ENCODE measurements around the gene RTRAF.

Gene RTRAF

DNA sequence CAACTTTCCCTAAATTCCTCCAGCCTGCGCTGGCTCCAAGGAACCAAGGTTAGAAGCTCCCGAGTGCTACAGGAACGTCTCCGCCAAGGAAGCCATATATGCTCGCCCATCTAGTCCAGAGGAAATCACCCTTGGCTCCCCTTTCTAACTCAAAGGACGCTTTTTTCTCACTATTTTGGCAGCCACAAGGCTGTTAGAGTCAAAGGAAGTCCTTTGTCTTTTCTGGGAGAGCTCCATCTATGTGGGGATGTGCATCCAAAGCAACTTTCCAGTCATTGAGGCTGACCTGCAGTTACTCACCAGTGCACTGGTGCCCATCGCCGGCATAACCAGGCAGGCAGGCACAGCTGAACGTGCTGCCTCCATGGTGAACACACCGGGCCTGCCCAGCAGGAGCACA, 37.6 kb downstream of the RTRAF start:
- no peak for DNase-seq (ENCODE audit: extremely low spot score)
- CTCF ChIA-PET, result interaction anchor here (1.2 to 1.9 kb wide), 2 partner anchors 8 to 20 kb away, joined by 3 to 7 read pairs; no protein-coding TSS in a partner anchor
- TF ChIP-seq, protein P1, sequence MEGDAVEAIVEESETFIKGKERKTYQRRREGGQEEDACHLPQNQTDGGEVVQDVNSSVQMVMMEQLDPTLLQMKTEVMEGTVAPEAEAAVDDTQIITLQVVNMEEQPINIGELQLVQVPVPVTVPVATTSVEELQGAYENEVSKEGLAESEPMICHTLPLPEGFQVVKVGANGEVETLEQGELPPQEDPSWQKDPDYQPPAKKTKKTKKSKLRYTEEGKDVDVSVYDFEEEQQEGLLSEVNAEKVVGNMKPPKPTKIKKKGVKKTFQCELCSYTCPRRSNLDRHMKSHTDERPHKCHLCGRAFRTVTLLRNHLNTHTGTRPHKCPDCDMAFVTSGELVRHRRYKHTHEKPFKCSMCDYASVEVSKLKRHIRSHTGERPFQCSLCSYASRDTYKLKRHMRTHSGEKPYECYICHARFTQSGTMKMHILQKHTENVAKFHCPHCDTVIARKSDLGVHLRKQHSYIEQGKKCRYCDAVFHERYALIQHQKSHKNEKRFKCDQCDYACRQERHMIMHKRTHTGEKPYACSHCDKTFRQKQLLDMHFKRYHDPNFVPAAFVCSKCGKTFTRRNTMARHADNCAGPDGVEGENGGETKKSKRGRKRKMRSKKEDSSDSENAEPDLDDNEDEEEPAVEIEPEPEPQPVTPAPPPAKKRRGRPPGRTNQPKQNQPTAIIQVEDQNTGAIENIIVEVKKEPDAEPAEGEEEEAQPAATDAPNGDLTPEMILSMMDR (IDR thresholded peaks at IDR 0.05; ENCODE audit: control extremely low read depth, extremely low read depth, low read depth, missing control alignments), result no peak
- POLR2A ChIA-PET, result no interaction called here

DNA sequence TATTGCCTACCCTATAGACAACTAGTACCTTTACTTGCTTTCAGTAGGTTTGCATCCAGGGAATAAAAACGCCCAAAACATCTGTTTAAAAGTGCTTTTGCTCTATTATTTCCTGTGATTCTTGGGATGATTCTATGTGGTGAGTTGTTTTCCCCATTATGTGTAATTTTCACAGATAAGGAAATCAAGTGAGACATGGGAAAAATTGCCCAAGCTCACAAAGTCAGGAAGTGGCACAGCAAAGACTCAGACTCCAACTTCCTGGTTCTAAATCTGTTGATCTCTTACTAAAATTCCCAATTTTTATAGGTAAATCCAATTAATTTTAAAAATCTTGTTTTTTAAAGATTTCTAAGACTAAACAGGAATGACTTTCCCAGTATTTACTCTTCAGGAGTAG, 40.5 kb downstream of the RTRAF start:
- TF ChIP-seq, protein P1 (IDR thresholded peaks at IDR 0.05; ENCODE audit: control extremely low read depth, extremely low read depth, low read depth, missing control alignments), result no peak
- no peak for DNase-seq (ENCODE audit: extremely low spot score)
- ChIA-PET CTCF (interaction anchor here (1.3 to 1.5 kb wide), 2 partner anchors 9 to 11 kb away, joined by 3 read pairs; no protein-coding TSS in a partner anchor), POLR2A (no interaction called here)

DNA sequence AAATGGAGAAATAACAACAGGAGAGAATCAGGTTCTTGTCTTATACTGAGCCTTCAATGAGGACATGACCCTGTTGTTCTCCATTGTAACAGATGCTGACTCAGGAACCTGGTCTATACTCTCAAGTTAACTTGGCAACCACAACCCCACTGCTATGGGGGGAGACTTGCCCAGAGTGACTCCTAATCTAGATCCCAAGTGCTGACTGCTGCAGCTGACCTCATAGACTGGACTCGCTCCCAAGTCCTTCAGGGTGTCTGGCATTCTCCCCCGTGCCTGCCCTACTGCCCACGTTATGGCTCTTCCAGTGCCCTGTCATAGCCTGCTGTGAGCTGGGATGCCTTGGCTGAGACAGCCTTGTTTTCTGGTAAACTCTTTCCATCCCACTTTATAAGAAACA, 42.4 kb downstream of the RTRAF start:
- POLR2A ChIA-PET, result no interaction called here
- CTCF ChIA-PET, result interaction anchor here (1.0 kb wide), 1 partner anchor 8 kb away, joined by 3 read pairs; no protein-coding TSS in a partner anchor
- TF ChIP-seq, protein P1 (IDR thresholded peaks at IDR 0.05; ENCODE audit: control extremely low read depth, extremely low read depth, low read depth, missing control alignments), result no peak
- DNase-seq (ENCODE audit: extremely low spot score), result no peak

DNA sequence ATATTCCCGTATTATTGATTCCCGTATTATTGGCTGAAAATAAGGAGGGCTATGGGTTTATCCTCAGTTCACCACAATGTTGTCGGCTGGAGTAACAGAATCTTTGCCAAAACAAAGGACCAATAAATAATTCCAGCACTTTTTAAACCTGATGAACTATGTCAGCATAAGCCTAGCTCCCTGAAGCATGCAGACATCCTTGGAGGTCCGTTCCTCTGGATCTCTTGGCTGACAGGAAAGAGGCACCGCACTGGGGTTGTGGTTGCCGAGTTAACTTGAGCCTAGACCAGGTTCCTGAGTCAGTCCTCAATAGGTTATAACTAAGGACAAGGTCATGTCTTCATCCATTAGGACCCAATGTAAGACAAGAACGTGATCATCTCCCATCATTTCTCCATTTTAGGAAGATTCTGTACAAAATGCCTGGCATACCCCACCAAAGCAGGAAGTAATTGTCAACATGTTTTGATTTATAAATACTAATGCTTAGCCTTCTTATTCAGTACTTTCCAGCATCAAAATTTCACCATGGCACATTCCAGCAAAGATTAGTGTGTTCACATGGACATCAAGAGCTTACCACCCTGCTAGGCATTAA, 43.0 kb downstream of the RTRAF start:
- TF ChIP-seq, protein P1 (IDR thresholded peaks at IDR 0.05; ENCODE audit: control extremely low read depth, extremely low read depth, low read depth, missing control alignments), result no peak
- ChIA-PET POLR2A (interaction anchor here (0.6 kb wide), 1 partner anchor 77 kb away, joined by 3 read pairs; no protein-coding TSS in a partner anchor), CTCF (interaction anchor here (1.4 kb wide), 1 partner anchor 17 kb away, joined by 5 read pairs; no protein-coding TSS in a partner anchor)
- DNase-seq (ENCODE audit: extremely low spot score), result no peak

DNA sequence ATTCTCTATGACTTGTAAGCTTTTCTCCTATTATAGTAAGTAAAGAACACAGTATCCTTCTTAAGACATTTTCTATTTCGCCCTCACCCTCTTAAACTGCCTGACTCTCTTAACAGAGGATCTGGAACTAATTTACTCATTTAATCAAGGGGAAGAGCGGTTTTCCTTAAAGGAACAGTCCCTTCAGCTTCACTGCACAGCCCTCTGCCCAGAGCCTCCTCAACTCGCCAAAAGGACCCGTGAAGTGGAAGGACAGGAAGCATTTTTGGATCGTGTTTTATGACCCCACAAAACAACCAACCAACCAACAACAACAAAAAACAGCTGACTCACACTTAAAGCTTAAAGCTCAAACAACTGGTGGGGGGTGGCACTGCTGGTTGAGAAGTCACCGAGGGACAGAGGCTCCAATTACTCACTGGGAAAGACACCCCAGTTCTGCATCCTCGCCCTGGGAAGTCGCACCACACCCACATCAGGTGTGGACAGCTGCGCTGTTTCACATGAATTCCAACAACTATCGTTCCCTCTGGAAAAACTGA, 43.8 kb downstream of the RTRAF start:
- DNase-seq (ENCODE audit: extremely low spot score), result no peak
- TF ChIP-seq, protein P1 (IDR thresholded peaks at IDR 0.05; ENCODE audit: control extremely low read depth, extremely low read depth, low read depth, missing control alignments), result no peak
- ChIA-PET CTCF (interaction anchor here (1.4 kb wide), 1 partner anchor 18 kb away, joined by 5 read pairs; no protein-coding TSS in a partner anchor), POLR2A (no interaction called here)

DNA sequence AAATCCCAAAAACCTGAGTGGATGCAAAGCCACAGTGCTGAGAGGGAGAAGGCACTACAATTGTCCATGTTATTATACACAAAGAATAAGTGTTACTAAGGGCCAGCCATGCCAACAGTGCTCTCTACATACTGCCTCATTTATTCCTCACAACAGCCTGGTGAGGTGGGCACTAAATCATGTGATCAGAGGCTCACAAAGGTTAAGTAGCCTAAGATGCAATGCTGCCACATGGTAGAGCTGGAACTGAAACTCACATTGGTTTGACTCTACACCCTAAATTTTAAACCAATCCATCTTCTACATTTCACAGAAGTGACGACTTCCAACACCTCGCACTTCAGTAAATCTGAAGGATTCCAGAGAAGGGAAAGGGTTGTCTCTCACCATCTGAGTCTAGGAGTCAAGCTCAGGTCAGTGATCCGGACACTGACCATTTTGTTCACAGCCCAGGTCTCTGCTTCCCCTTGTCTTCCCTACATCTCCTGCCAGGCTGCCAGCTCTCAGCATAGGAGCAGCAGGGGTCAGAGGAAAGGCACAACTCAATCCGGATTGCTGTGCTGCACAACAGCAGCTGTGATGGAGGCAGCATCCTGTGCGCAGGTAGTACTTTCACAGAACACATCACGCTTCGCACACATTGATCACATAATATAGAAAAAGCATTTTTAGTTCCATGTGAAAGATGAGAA, 49.9 kb downstream of the RTRAF start:
- no peak for DNase-seq (ENCODE audit: extremely low spot score)
- CTCF ChIA-PET, result interaction anchor here (0.9 to 1.1 kb wide), 2 partner anchors 8 to 10 kb away, joined by 3 read pairs; no protein-coding TSS in a partner anchor
- POLR2A ChIA-PET, result no interaction called here
- TF ChIP-seq, protein P1 (IDR thresholded peaks at IDR 0.05; ENCODE audit: control extremely low read depth, extremely low read depth, low read depth, missing control alignments), result no peak
